Measurements from ENCODE around the gene CDC34.

The CDC34 gene

DNA sequence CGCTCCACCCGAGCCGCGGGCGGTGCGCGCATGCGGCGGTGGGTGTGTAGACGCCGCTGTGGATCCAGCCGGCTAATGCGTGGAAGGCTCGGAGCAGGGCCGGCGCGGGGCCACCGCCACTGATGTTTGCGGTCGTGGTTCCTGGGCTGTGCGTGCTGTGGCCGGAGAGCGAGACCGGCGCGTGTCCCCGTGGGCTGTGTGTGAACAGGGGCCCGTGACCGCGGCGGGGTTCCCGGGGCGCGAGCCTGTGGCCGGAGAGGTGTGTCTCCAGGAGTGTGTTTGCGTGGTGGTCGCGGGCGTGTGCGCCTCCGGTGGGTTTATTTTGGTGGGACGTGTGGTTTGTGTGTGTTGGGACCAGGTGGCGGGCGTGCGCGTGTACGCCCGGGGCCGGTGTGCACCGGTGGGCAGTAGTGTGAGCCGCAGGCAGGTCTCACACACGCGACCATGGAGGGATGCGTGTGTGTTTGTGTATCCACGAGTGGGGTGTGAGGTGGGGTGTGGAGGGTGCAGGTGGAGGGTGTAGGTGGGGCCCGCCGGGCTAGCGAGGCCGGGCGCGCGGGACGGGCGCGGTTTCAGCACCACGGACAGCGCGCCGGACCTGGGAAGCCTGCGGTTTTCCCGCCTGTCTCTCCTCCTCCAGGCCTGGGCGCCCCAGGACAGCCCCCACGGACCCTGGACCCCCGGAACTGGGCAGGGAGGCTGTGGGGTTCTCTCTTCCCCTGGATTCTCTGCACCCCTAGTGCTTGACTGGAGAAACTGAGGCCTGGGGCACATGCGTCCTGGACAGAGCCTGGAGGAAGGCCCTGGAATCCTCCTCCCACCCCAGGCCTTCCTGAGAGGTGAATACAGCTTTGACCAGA lies 59.8 kb downstream of the CDC34 start:
- H2AFZ ChIP-seq (ENCODE audit: low read depth, low read length) = no peak overlapping the region
- H3K27ac ChIP-seq (ENCODE audit: low read length) = no peak overlapping the region
- H3K9me3 ChIP-seq (ENCODE audit: insufficient read depth, low read length) = no peaks in the 10 kb centered on the region
- peaks cover 6% of the 10 kb centered on the region; the same call in 1 of the 2 replicates for H4K20me1 ChIP-seq (ENCODE audit: insufficient read depth, low read length)
- no peak overlapping the region for H3K4me2 ChIP-seq (ENCODE audit: low read length)
- no peaks in the 10 kb centered on the region for H3K4me1 ChIP-seq (ENCODE audit: low read length)
- H3K79me2 ChIP-seq (ENCODE audit: low read length) = no peaks in the 10 kb centered on the region
- no peaks in the 10 kb centered on the region for H3K36me3 ChIP-seq (replicated peaks; ENCODE audit: low read depth, low read length)
- no peaks in the 10 kb centered on the region for H3K27me3 ChIP-seq (ENCODE audit: low read depth, low read length)
- TF ChIP-seq, protein P1, sequence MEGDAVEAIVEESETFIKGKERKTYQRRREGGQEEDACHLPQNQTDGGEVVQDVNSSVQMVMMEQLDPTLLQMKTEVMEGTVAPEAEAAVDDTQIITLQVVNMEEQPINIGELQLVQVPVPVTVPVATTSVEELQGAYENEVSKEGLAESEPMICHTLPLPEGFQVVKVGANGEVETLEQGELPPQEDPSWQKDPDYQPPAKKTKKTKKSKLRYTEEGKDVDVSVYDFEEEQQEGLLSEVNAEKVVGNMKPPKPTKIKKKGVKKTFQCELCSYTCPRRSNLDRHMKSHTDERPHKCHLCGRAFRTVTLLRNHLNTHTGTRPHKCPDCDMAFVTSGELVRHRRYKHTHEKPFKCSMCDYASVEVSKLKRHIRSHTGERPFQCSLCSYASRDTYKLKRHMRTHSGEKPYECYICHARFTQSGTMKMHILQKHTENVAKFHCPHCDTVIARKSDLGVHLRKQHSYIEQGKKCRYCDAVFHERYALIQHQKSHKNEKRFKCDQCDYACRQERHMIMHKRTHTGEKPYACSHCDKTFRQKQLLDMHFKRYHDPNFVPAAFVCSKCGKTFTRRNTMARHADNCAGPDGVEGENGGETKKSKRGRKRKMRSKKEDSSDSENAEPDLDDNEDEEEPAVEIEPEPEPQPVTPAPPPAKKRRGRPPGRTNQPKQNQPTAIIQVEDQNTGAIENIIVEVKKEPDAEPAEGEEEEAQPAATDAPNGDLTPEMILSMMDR (IDR thresholded peaks at IDR 0.05; ENCODE audit: low read depth, low read length) = no peak
- TF ChIP-seq EZH2phosphoT487 (IDR thresholded peaks at IDR 0.05; ENCODE audit: low read depth) = no peak
- H3K4me3 ChIP-seq (ENCODE audit: low read length) = no peak overlapping the region
- no peak overlapping the region for H3K9ac ChIP-seq (ENCODE audit: low read length)

Measured in OCI-LY3 (cell line).